HCT116 (cell line): Measurements from ENCODE around the gene EPHA1. TPM values are rescaled to one million over a fixed set of nuclear protein-coding genes. Genes with fewer than 3 reads are reported as not detected.

ENCODE experiments used
- ATAC-seq: fragments of 200-7000 bp; cut with Tn5 transposase; 2 replicates; pipeline ENCODE4 v1.9.1; 2020; ENCODE audit warnings: mild to moderate bottlenecking, moderate library complexity
- BruUV-seq: library from RNA; stranded (reverse); fragments of 400-500 nt; replicated peaks from 2 replicates; lab custom pipeline; 2021; lab: Mats Ljungman, UMichigan
- CTCF ChIA-PET: fragments of 300-600 bp; sonication (Branson Sonifier 250); formaldehyde crosslinking; loops from one replicate; lab custom pipeline; 2021; ENCODE audit warnings: antibody characterized with exemption; lab: Charles Lee
- POLR2A ChIA-PET: fragments of 300-600, 350-600 bp; sonication (Branson Sonifier 250); formaldehyde crosslinking; loops from one replicate; lab custom pipeline; 2021; ENCODE audit warnings: antibody characterized with exemption; lab: Charles Lee
- RAD21 ChIA-PET, 2 experiments: fragments of 300-600 bp; sonication (Branson Sonifier 250); formaldehyde crosslinking; loops; one replicate each; lab custom pipeline; 2023; ENCODE audit warnings: low total read pairs in 2 of 2; ENCODE audit not compliant: uncharacterized antibody in 2 of 2, unreplicated experiment in 2 of 2, low non-redundant PET in 1 of 2; lab: Charles Lee
- DNase-seq: peaks from one replicate; pipeline ENCODE4 v3.0.0-alpha.2; 2010; ENCODE audit warnings: low read depth, low spot score
- H2AFZ ChIP-seq: fragments of 200-600 bp; shearing (Covaris generic), sonication (generic); 2 replicates; pipeline ENCODE4 v1.6.1; 2017; ENCODE audit warnings: low read depth, mixed run types, mixed read lengths, antibody characterized with exemption, low read length; ENCODE audit not compliant: poor library complexity, severe bottlenecking
- H3K27ac ChIP-seq: 2 replicates; pipeline ENCODE4 v1.5.1; 2012; ENCODE audit warnings: low read depth, low read length
- H3K27me3 ChIP-seq: fragments of 200-600 bp; sonication (generic); 2 replicates; pipeline ENCODE4 v1.6.1; 2016; ENCODE audit warnings: mixed run types, low read length, mixed read lengths; ENCODE audit not compliant: insufficient read depth
- H3K36me3 ChIP-seq, 2 experiments: fragments of 200-500 bp in 1 of 2; fragments of 200-600 bp in 1 of 2; sonication (Bioruptor generic) in 1 of 2; sonication (generic) in 1 of 2; 2 replicates each; pipeline versions ENCODE4 v1.5.1 to v1.6.1; 2014 to 2016; ENCODE audit warnings: low read length in 2 of 2, inconsistent platforms in 1 of 2, mixed read lengths in 1 of 2, mixed run types in 1 of 2; ENCODE audit not compliant: insufficient read depth in 2 of 2, control insufficient read depth in 1 of 2
- H3K4me1 ChIP-seq, 2 experiments: fragments of 200-600 bp in 1 of 2; sonication (generic) in 1 of 2; 2 replicates each; pipeline versions ENCODE4 v1.5.1 to v1.6.1; 2012 to 2017; ENCODE audit warnings: low read length in 2 of 2, inconsistent platforms in 1 of 2, mild to moderate bottlenecking in 1 of 2, mixed read lengths in 1 of 2, mixed run types in 1 of 2, moderate library complexity in 1 of 2; ENCODE audit not compliant: insufficient read depth in 2 of 2, control insufficient read depth in 1 of 2
- H3K4me2 ChIP-seq: fragments of 200-600 bp; sonication (generic); 2 replicates; pipeline ENCODE4 v1.6.1; 2017; ENCODE audit warnings: mixed run types, low read length, mixed read lengths
- H3K4me3 ChIP-seq, 2 experiments: fragments of 200-600 bp in 1 of 2; sonication (generic) in 1 of 2; replicated peaks in 1 of 2; 2 replicates each; pipeline ENCODE4 v1.5.1; 2011 to 2016; ENCODE audit warnings: low read length in 2 of 2, control low read depth in 1 of 2, low read depth in 1 of 2, mild to moderate bottlenecking in 1 of 2, mixed read lengths in 1 of 2, mixed run types in 1 of 2
- H3K79me2 ChIP-seq: fragments of 200-600 bp; sonication (generic); 2 replicates; pipeline ENCODE4 v1.6.1; 2017; ENCODE audit warnings: mild to moderate bottlenecking, mixed run types, low read length, moderate library complexity, mixed read lengths; ENCODE audit not compliant: insufficient read depth
- H3K9ac ChIP-seq: fragments of 200-600 bp; sonication (generic); 2 replicates; pipeline ENCODE4 v1.6.1; 2016; ENCODE audit warnings: low read length, mixed read lengths
- H3K9me2 ChIP-seq: fragments of 200-600 bp; sonication (generic), shearing (Covaris generic); 2 replicates; pipeline ENCODE4 v1.6.1; 2017; ENCODE audit warnings: mixed run types, mild to moderate bottlenecking, moderate library complexity; ENCODE audit not compliant: insufficient read depth
- H3K9me3 ChIP-seq, 2 experiments: fragments of 200-500 bp in 1 of 2; fragments of 200-600 bp in 1 of 2; sonication (Bioruptor generic) in 1 of 2; sonication (generic) in 1 of 2; 2 replicates each; pipeline ENCODE4 v1.6.1; 2014 to 2017; ENCODE audit warnings: low read length in 2 of 2, mixed read lengths in 2 of 2, inconsistent platforms in 1 of 2, low read depth in 1 of 2, mild to moderate bottlenecking in 1 of 2, mixed run types in 1 of 2, moderate library complexity in 1 of 2; ENCODE audit not compliant: control insufficient read depth in 1 of 2, insufficient read depth in 1 of 2
- H4K20me1 ChIP-seq: fragments of 200-600 bp; sonication (generic), shearing (Covaris generic); 2 replicates; pipeline ENCODE4 v1.6.1; 2017; ENCODE audit warnings: mixed run types, mild to moderate bottlenecking, moderate library complexity; ENCODE audit not compliant: insufficient read depth
- ATF3 ChIP-seq: IDR thresholded peaks from 2 replicates; pipeline ENCODE4 v1.6.1; 2012
- CBX3 ChIP-seq: IDR thresholded peaks from 2 replicates; pipeline ENCODE4 v1.6.1; 2012; ENCODE audit warnings: low read depth
- CEBPB ChIP-seq: IDR thresholded peaks from 2 replicates; pipeline ENCODE4 v1.6.1; 2012; ENCODE audit warnings: low read depth
- CTCF ChIP-seq, 3 experiments: fragments of 200-600 bp in 1 of 3; sonication (generic) in 1 of 3; IDR thresholded peaks in 2 of 3; conservative IDR thresholded peaks in 1 of 3; 2 replicates each; pipeline ENCODE4 v1.5.1; 2012 to 2017; ENCODE audit warnings: low read depth in 2 of 3, low read length in 2 of 3, antibody characterized with exemption in 1 of 3, borderline replicate concordance in 1 of 3, control low read depth in 1 of 3, mild to moderate bottlenecking in 1 of 3, mixed read lengths in 1 of 3, mixed run types in 1 of 3, moderate library complexity in 1 of 3; ENCODE audit not compliant: insufficient read depth in 1 of 3
- EZH2 ChIP-seq: fragments of 200-600 bp; sonication (generic); IDR thresholded peaks from 2 replicates; pipeline ENCODE4 v1.6.1; 2017; ENCODE audit warnings: antibody characterized with exemption, mixed run types
- EZH2phosphoT487 ChIP-seq: fragments of 200-600 bp; IDR thresholded peaks from 2 replicates; pipeline ENCODE4 v1.6.1; 2018; ENCODE audit warnings: antibody characterized with exemption, borderline replicate concordance
- FOSL1 ChIP-seq: IDR thresholded peaks from 2 replicates; pipeline ENCODE4 v1.6.1; 2012; ENCODE audit warnings: low read depth
- JUND ChIP-seq: IDR thresholded peaks from 2 replicates; pipeline ENCODE4 v1.6.1; 2012
- MAX ChIP-seq: IDR thresholded peaks from 2 replicates; pipeline ENCODE4 v1.6.1; 2012
- POLR2A ChIP-seq: IDR thresholded peaks from 2 replicates; pipeline ENCODE4 v1.7.0; 2011; ENCODE audit warnings: borderline replicate concordance; ENCODE audit not compliant: insufficient read depth, insufficient read length; ENCODE audit errors: extremely low read depth
- POLR2AphosphoS5 ChIP-seq: IDR thresholded peaks from 2 replicates; pipeline ENCODE4 v1.6.1; 2011; ENCODE audit warnings: mild to moderate bottlenecking, low read depth, low read length, moderate library complexity
- REST ChIP-seq: IDR thresholded peaks from 2 replicates; pipeline ENCODE4 v1.6.1; 2012; ENCODE audit warnings: low read depth
- SIN3A ChIP-seq: IDR thresholded peaks from 2 replicates; pipeline ENCODE4 v1.6.1; 2012; ENCODE audit warnings: low read depth
- SRF ChIP-seq: IDR thresholded peaks from 2 replicates; pipeline ENCODE4 v1.6.1; 2012; ENCODE audit warnings: low read depth
- TCF7L2 ChIP-seq: IDR thresholded peaks from 2 replicates; pipeline ENCODE4 v1.7.0; 2011; ENCODE audit warnings: borderline replicate concordance, inconsistent platforms; ENCODE audit not compliant: insufficient read depth, insufficient read length; ENCODE audit errors: extremely low read depth
- YY1 ChIP-seq: IDR thresholded peaks from 2 replicates; pipeline ENCODE4 v1.6.1; 2011; ENCODE audit warnings: low read length, low read depth, moderate library complexity, mild to moderate bottlenecking; ENCODE audit not compliant: insufficient replicate concordance; ENCODE audit errors: extremely low read depth
- ZBTB33 ChIP-seq: IDR thresholded peaks from 2 replicates; pipeline ENCODE4 v1.6.1; 2011; ENCODE audit warnings: mild to moderate bottlenecking, low read length, moderate library complexity; ENCODE audit not compliant: insufficient replicate concordance; ENCODE audit errors: extremely low read depth
- ZFX ChIP-seq: fragments of 450-650 bp; IDR thresholded peaks from 2 replicates; pipeline ENCODE4 v1.6.1; 2017
- ZNF274 ChIP-seq: fragments of 200-500 bp; sonication (Bioruptor generic); IDR thresholded peaks from 2 replicates; pipeline ENCODE4 v1.6.1; 2014; ENCODE audit warnings: mild to moderate bottlenecking, low read depth, low read length, inconsistent platforms
- intact Hi-C: fragments of 100-400 bp; cut with micrococcal nuclease; formaldehyde crosslinking; loops from 2 replicates; pipeline ENCODE4 v1.10.0; 2022
- total RNA-seq: library from RNA; stranded (reverse); gene quantifications from one replicate; pipeline ENCODE4 v1.2.1, GENCODE V29; 2021; ENCODE audit not compliant: unreplicated experiment

The EPHA1 gene
- total RNA-seq, 1 experiment from 2014 or later: 29.9 TPM

GRCh38 chr7:143417734-143418383, 9.2 kb upstream of the EPHA1 start:
- ChIA-PET CTCF (no interaction called here), RAD21 (no interaction called here), POLR2A (no interaction called here)
- DNase-seq: no peak
- Histone ChIP-seq H3K36me3 (no peaks in the 10 kb centered on the region), H3K4me2 (no peak overlapping the region), H3K27me3 (no peaks in the 10 kb centered on the region), H2AFZ (no peak overlapping the region), H3K27ac (no peak overlapping the region), H4K20me1 (no peaks in the 10 kb centered on the region), H3K4me1 (no peaks in the 10 kb centered on the region), H3K4me3 (no peak overlapping the region), H3K9ac (no peak overlapping the region), H3K9me3 (no peaks in the 10 kb centered on the region), H3K79me2 (no peaks in the 10 kb centered on the region), H3K9me2 (no peaks in the 10 kb centered on the region)
- TF ChIP-seq CTCF (IDR thresholded peaks at IDR 0.05 in 2 of 3, conservative IDR thresholded peaks at IDR 0.05 in 1 of 3; ENCODE audit: borderline replicate concordance in 1 of 3, insufficient read depth in 1 of 3, low read depth in 2 of 3, low read length in 2 of 3) (no peak), SIN3A (no peak), SRF (no peak), YY1 (no peak), JUND (no peak), CBX3 (no peak), EZH2phosphoT487 (no peak), ZFX (no peak), POLR2AphosphoS5 (no peak), MAX (no peak), REST (no peak), EZH2 (no peak), ZBTB33 (no peak), FOSL1 (no peak), ATF3 (no peak), POLR2A (no peak), ZNF274 (no peak), CEBPB (no peak), TCF7L2 (no peak)
- BruUV-seq: no TSS peak
- ATAC-seq: no peak
- intact Hi-C loops: no loop called here
